GM18867 (cell line): Measurements from ENCODE around the gene GPR84.
"Not testable (repeated sequence)": the region's sequence is repeated elsewhere in the genome, so short reads cannot be mapped to it uniquely, and the experiment has no call there.

Experiments
- ATAC-seq: cut with Tn5 transposase; IDR thresholded peaks from one replicate; pipeline ENCODE4 v1.9.1; 2021; ENCODE audit warnings: mild to moderate bottlenecking, moderate library complexity; ENCODE audit not compliant: unreplicated experiment

The GPR84 gene

DNA sequence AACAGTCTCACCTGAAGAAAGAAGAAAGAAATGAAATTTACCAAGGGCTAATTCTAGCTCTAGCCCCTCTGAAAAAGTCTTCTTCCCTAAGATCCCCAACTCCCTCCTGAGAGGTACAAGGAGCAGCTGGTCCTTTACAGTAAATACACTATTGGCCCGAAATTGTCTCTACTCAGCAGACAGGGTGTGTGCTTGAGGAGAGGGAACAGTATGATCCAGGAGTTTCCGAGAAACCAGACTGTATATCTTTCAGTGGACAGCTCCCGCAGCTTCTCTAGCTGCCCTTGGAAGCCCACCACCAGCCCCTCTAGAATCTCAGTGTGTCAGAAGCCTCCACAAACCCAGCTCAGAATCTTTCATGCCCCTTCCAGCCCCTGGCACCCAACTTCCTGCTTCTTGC is 8.1 kb downstream of the GPR84 start:
- ATAC-seq: no peak

DNA sequence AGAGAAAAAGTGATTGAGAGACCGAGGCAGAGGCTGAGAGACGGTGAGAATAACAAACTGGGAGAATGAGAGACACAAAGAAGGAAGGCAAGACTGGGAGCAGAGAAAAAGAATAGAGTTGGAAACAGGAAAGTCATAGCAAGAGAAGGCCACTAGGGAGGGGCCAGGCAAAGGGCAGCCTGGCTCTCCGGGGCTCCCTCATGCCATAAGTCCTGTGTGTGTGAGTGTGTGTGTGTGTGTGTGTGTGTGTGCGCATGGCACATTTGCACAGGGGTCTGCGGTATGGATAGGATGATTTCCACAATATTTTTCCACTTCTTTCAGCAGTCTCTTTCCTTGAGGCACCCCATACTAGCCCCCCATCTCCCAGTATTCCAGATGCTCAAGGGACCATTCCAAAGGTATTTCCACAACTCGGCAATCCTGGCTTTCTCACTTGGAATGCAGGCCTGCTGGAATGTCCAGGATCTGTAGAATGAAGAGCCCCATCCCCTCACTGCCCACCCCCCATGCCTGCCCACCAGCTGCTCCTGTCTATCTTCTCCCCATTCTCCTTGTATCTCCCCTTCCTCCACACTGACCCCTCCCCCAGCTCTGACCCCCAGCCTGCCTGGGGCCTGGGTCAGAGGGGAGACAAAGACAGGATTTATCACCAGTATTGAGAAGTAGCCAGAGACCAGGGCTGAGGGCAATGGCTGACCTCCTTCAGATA is 9.0 kb downstream of the GPR84 start:
- ATAC-seq: no peak

DNA sequence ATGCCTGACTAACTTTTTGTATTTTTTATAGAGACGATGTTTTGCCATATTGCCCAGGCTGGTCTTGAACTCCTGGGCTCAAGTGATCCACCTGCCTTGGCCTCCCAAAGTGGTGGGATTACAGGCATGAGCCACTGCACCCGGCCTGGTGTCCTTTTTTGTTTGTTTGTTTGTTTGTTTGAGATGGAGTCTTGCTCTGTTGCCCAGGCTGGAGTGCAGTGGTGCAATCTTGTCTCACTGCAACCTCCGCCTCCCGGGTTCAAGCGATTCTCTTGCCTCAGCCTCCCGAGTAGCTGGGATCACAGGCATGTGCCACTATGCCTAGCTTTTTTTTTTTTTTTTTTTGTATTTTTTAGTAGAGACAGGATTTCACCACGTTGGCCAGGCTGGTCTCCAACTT is 10.0 kb downstream of the GPR84 start:
- not testable (repeated sequence) for ATAC-seq

DNA sequence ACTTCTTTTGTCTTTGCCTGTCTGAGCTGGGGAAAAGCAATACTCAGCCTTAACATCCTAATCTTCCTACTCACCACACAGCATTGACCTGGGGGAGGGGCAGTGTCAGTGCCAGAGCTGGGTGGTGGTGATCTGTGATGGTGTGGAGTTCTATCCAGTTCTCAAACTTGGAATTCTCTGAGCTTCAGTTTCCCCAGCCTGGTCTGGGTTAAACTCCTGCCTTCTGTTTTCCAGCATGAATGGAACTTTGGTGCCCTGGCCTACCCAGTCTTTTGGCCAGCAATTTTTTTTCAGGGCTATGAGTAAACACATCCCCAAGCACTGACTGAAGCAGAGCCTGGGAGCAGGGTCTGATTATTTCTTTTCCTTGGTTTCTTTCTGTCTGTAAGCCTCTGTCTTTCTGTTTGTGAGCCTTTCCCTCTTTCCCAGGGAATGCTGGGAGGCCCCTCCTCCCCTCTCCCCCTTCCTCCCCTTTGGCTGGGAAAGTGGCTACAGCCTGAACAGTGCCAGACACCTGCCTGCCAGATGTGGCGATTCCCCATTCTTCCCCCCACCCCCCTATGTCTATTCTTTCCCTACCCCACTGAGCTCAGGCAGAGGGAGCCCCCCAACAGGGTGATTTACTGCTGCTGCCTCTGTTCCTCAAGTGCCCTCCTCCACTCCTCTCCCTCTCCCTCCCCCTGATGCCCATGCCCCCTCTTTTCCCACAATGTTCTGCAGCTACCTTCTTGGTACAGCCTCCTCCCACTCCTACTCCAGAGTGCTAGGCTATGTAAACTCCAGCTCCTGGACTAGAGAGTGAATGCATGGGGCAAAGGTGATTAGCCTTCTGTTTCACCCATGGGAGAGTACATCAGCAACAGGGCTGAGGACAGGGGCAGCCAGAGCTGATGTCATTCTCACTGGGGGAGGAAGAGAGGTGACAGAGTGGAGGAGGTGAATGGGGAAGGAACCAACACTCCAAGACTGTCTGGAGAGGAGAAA is 11.1 kb downstream of the GPR84 start:
- no peak for ATAC-seq

DNA sequence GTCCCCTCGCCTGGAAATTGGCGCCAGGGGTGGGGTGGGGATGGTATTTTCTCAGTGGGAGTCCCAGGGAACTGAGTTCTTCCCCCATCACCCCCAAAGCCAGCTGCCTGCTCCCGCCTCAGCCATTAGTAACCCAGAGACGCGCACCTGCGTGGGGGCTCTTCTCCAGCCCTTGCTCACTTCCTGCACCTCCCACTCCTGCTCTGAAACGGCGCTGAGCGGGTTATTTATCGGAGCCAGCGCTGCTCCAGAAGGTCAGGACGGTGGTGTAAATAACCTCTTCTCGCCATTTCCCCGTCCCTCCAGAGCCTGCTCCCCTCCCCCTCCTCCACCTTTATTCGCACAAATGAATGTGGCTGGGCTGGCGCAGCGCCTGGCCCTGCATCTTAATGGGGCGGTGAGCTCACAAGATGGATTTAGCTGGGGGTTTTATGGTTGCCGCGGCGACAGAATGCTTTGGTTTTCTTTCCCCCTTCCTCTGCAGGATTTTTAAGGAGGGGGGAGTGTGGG is 12.2 kb downstream of the GPR84 start:
- no peak for ATAC-seq

DNA sequence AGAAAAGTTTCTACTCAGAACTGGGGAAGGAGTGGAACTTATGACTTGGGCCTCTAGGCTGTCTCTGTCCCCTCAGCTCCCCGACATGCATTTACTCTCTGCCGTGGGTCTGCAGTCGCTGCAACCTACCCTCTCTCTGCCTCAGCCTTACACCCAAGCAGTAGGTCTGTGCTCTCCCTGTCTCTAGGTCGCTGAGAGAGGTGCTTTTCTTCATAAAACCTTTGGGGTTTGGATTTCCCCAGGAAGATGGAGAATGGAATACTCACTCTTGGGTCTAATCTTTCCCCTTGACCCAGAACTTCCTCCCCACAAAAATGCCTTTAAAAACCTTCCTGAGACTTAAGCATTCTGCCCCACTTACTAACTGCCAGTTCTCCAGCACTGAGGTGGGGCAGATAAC is 12.9 kb downstream of the GPR84 start:
- no peak for ATAC-seq

DNA sequence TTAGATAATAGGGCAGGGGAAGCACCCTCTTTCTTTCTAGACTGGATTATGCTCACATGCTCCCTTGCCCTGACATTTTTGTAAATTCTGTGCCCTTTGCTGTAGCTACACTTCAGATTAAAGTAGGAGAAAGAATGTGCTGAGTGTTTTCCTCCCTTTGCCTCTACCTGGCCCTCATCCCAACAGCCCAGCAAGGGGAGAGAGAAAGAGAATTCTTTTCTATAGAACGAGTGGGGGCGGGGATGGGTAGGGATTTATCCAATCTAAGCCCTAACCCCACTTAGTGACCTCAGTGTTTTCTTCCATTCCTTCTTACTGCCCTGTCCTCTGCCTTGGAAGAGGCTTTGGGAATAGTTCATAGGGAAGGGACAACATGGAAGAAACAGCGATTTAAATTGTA is 13.5 kb downstream of the GPR84 start:
- ATAC-seq: no peak

DNA sequence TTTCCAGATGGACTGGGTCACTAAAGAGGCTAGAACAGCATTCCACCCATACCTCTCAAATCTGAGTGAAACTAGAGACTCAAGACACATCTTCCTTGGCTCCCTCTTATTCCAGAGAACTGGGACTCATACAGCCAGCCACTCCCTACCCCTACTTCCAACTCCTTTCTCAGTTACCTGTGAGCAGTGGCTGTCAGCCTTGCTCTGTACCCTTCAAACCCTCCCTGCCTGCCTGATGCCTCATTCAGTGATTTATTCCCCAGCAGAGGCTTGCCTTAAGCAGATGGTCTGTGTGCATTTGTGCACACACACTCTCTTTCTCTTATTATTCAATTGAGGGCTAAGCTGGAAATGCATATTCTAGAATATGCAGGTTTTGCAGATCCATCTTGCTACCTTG is 14.6 kb downstream of the GPR84 start:
- ATAC-seq: no peak

DNA sequence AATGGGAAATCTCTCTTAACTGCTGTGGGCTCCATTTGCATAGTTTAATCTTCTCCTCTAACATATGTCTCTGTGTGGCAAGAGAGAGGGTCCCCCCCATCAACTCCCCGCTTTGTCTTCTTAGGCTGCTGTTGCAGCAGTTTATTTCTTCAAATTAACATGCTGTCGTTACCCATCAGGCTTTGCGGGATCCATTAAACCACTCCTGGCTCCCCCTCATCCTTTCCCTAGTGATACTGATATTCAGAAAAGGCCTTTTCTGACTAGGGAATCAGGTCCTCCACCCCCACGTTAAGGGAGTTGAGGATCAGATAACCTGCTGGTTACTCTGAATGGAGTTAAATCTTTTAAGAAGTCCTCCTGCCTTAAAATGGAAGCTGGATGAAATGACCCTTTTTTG is 15.2 kb downstream of the GPR84 start:
- no peak for ATAC-seq

DNA sequence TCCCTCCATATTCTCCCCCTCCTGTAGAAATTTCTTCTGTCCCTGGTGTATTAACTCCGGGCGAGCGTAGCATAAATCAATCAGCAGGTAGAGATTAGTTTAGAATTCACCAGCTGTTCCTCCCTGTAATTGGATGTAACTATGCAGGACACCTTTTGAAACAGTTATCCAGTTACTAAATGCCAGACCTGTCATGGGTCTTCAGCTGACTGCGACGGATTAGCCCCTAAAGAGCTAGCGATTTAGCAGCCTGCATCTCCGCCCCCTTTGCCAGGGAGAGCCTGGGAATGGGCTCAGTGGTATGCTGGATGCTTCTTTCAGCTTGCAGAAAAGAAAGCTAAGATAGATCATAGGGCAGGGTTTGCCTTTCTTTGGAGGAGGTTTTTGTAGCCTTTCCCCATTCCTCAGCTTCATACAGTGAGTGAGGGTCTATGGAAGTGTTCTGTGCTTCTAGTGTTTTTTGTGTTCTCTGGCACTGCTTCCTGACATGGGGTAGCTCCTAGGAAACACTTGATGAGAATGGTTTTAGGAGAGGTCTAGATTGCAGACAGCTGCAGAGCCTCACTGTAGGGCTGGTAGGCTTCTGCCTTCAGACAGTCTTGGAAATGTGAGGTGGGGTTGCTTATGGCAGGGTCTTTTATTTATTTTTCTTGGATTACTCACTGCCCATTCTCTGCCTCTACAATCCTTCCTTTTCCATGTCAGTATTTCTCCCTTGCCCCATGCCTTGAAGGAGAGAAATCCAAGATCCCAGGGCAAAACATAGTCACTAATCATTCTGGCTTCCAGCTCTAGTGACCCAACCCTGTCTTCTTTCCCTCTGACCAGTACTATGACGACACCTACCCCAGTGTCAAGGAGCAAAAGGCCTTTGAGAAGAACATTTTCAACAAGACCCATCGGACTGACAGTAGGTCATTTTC is 22.6 kb downstream of the GPR84 start:
- no peak for ATAC-seq

DNA sequence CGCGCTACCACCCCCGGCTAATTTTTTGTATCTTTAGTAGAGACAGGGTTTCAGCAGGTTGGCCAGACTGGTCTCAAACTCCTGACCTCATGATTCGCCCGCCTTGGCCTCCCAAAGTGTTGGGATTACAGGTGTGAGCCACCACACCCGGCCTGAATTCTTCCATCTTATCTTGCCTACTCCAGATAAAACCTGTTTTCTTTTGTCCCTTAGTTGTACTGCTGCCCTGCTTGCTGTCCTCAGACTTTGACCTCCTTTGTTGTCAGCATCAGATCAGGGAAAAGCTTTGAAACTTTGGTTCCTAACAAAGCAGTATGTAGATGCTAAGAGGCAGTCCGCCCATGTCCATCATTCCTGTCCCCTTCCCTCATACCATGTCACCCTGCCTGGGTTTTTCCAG is 23.4 kb downstream of the GPR84 start:
- ATAC-seq: no peak

DNA sequence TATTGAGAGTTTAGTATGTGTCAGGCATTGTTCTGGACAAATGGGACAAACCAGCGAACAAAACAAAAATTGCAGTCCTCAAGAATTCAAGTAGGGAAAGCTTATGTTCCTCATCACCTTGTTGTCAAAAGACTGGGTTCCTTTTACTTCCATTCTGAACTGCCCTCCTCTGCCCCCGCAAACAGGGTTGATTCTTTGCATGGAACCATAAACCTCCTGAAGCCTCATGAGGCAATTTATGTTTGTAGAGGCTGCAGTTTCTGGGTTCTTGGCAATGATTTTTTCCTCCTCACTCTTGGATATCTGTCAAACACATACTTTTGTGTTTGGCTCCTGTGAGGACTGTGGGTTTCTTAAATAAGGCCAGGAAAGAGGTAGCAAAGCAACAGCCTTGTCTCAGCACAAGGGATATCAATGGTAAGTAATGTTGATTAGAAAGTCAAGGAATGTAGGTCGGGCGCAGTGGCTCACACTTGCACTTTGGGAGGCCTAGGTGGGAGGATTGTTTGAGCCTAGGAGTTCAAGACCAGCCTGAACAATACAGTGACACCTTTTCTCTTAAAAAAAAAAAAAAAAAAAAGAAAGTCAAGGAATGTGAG is 25.5 kb downstream of the GPR84 start:
- ATAC-seq: no peak

DNA sequence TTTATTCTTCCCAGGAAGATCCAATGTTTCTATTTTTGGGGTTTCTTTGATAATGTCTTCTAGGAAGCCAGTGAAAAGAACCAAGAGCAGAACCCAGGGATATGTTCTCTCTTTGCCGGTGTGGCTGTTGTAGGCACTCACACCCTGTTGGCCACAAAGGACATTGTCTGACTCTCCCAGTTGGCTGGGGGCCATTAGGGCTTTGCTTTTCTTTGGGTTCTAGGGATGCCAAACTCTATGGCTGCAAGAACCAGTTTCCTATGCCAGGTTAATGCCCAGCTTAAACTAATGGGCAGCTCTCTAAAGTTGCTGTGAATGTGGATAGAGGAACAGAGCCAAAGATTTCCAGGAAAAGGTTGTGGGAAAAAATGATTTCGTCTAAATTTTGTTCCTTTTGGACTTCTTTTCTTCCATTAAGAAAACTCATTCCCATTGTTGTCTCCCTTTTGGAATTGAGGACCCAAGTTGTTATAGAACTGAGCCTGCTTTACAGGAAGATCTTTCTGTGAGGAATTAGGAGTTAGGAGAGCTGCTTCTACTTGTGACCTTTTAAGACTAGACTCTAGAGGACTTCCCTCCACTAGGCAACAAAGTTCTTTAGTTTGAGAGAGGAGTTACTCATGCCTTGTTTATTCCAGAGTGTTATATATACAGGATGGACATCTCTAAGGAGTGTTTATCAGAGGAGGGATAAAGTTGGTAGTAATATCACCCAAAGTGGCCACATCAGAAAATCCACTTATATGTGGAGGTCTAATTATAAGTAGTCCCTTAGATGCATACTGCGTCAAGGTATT is 26.2 kb downstream of the GPR84 start:
- no peak for ATAC-seq

DNA sequence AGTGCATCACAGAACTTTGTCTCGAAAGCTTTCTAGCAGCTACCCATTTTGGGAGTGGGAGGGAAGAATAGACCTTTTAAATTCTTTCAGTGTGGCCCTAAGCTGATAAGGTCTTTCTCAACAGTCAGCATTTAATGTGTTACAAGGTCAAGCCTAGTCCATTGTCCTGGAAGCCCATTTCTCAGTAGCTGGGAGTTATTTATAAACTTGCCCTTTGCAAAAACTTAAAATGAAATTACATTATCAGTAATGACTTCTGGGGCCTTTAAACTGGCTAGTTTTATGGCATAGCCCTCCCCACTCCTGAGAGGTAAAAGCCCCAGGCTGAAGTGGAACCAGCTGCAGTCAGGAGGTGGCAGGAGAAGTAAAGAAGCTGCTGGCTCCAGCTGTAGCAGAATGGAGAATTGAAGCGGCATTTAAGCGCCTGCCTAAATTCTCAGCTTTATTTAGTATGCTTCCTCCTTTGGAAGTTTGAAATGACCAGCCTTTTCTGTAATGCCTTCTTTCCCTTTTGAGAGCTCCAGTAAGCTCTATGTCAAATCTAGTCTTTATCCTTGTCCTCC is 26.9 kb downstream of the GPR84 start:
- no peak for ATAC-seq

DNA sequence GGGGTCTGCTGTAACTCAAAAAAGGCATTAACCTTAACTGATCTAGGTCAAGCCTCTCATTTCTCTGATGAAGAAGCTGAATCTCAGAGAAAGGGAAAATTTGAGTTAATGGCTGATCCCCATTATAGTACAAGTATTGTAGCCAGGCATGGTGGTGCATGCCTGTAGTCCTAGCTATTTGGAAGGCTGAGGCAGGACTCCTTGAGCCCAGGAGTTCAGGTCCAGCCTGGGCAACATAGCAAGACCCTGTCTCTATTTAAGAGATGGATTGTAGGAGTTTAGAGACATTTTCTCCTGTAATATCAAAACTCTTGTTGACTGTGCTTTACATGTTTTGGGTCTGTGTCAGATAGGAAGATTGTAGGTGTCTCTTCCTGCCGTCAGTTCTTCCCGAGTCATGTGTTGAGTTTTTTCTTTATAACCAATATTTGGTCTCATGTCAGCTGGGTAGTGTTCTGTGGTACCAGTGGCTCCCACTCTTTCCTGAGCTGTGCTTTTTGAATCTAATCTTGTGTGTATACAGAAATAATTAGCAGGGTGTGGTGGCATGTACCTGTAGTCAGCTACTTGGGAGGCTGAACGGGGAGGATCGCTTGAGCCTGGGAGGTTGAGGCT is 30.8 kb downstream of the GPR84 start:
- no peak for ATAC-seq

DNA sequence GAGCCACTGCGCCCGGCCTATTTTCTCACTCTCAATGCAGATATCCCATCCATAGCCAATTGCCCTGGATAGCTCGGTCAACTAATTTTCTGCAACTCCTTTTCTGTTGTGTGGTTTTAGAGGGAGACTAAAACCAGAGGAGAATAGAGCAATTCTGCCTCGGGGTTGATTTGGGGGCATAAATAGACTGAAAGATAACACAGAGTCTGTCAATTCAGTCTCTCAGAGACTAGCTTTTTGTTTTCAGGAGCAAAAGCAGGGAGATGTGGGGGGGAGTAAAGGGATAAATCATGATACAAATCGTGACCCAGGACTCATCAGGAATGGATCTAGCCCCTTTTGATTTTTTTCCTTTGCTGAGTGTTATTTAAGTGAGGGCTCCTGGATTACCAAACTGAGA is 32.8 kb downstream of the GPR84 start:
- no peak for ATAC-seq

DNA sequence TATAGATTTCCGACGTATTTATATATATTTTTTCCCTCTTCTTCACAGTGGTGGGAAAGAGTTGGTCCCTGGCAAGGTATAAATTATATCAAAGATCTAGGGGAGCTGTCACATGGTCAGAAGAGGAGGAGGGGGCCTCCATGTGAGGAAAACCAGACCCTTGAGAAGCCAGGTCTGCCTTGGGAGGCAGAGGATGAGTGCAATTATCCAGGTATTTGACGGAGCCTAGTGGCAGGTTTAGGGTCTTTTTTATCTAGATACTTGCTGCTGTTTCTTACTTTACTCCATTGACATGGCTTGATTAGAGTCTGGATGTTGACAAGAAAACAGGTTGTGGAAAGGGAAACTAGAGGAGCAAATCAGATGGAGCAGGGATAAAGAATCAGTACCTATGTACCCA is 33.8 kb downstream of the GPR84 start:
- ATAC-seq: no peak

DNA sequence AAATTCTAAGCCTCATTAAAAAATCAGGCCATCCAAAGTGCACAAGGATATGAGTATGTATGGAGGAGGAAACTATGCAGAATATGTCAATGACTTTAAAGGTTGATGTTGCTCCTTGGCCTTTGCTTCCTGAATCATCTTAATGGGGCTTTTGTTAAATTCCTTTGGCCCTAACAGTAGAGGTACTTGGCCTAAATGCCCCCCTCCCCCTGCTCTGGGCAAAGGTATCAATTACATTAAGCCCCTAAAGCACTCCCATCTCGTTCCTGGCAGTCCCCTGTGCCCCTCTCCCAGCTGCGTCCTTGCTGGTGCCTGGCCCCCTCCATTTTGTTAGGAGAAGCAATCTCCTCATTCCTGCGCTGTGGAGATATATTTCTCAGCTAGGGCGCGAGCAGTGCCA is 34.5 kb downstream of the GPR84 start:
- ATAC-seq: no peak
